Activated T-helper 17 cell treated with anti-CD3 and anti-CD28 coated beads, Interleukin-2, amount 50 U/mL, for 72 hours (primary cell): Measurements from ENCODE around the gene ESRRA. TPM values are rescaled to one million over a fixed set of nuclear protein-coding genes. Genes with fewer than 3 reads are reported as not detected.

Source experiments
- ATAC-seq: fragments of 150-1000 bp; cut with Tn5 transposase; replicated peaks from 2 replicates; pipeline ENCODE4 v1.10.0; 2021; ENCODE audit warnings: mild to moderate bottlenecking, moderate library complexity
- H3K27ac Mint-ChIP-seq: one replicate; pipeline ENCODE4 v1.8.0; 2022; ENCODE audit warnings: mixed read lengths
- H3K27me3 Mint-ChIP-seq: one replicate; pipeline ENCODE4 v1.8.0; 2022; ENCODE audit warnings: mixed read lengths
- H3K36me3 Mint-ChIP-seq: one replicate; pipeline ENCODE4 v1.8.0; 2022; ENCODE audit warnings: low read depth, mild to moderate bottlenecking, mixed read lengths
- H3K4me1 Mint-ChIP-seq: one replicate; pipeline ENCODE4 v1.8.0; 2022; ENCODE audit warnings: mixed read lengths
- H3K4me3 Mint-ChIP-seq: one replicate; pipeline ENCODE4 v1.8.0; 2022; ENCODE audit warnings: mild to moderate bottlenecking, mixed read lengths
- H3K9me3 Mint-ChIP-seq: one replicate; pipeline ENCODE4 v1.8.0; 2022; ENCODE audit warnings: mixed read lengths
- total RNA-seq, 2 donors: library from RNA; stranded (reverse); gene quantifications; one replicate each; pipeline ENCODE4 v1.2.3, GENCODE V29; 2022

ESRRA gene
- total RNA-seq, 2 donors from 2014 or later, result 31.2 to 55.7 TPM

GRCh38 chr11:64349404-64349803 is 44.1 kb downstream of the ESRRA start:
- H3K27ac Mint-ChIP-seq, result no peak overlapping the region

GRCh38 chr11:64351136-64351631 is 45.9 kb downstream of the ESRRA start:
- ATAC-seq, result peak; percentile 16
- no peaks in the 10 kb centered on the region for H3K4me1 Mint-ChIP-seq
- H3K27me3 Mint-ChIP-seq, result no peaks in the 10 kb centered on the region
- peaks cover 36% of the 10 kb centered on the region for H3K36me3 Mint-ChIP-seq
- H3K9me3 Mint-ChIP-seq, result no peaks in the 10 kb centered on the region
- no peak overlapping the region for H3K27ac Mint-ChIP-seq
- no peak overlapping the region for H3K4me3 Mint-ChIP-seq

More at GRCh38 chr11:64349404-64349803, 44.1 kb downstream of the ESRRA start:
- peaks cover 47% of the 10 kb centered on the region for H3K36me3 Mint-ChIP-seq
- no peaks in the 10 kb centered on the region for H3K27me3 Mint-ChIP-seq
- no peaks in the 10 kb centered on the region for H3K4me1 Mint-ChIP-seq
- ATAC-seq, result no peak
- no peaks in the 10 kb centered on the region for H3K9me3 Mint-ChIP-seq
- no peak overlapping the region for H3K4me3 Mint-ChIP-seq

- ATAC-seq, result no peak
- Mint-ChIP-seq H3K27me3 (no peaks in the 10 kb centered on the region), H3K9me3 (no peaks in the 10 kb centered on the region), H3K27ac (no peak overlapping the region), H3K4me1 (peaks cover 5% of the 10 kb centered on the region), H3K4me3 (no peak overlapping the region), H3K36me3 (peaks cover 31% of the 10 kb centered on the region)
Measured at GRCh38 chr11:64352099-64352994, 47.0 kb downstream of the ESRRA start.

GRCh38 chr11:64352995-64353714 is 47.8 kb downstream of the ESRRA start:
- no peak overlapping the region for H3K4me3 Mint-ChIP-seq
- H3K9me3 Mint-ChIP-seq, result no peaks in the 10 kb centered on the region
- H3K27me3 Mint-ChIP-seq, result no peaks in the 10 kb centered on the region
- H3K4me1 Mint-ChIP-seq, result peaks cover 12% of the 10 kb centered on the region
- no peak for ATAC-seq
- H3K27ac Mint-ChIP-seq, result no peak overlapping the region
- peaks cover 31% of the 10 kb centered on the region for H3K36me3 Mint-ChIP-seq

GRCh38 chr11:64353715-64354506 is 48.6 kb downstream of the ESRRA start:
- no peak overlapping the region for H3K4me3 Mint-ChIP-seq
- peaks cover 12% of the 10 kb centered on the region for H3K4me1 Mint-ChIP-seq

GRCh38 chr11:64355078-64355940 is 50.0 kb downstream of the ESRRA start:
- Mint-ChIP-seq H3K4me1 (peaks cover 22% of the 10 kb centered on the region), H3K4me3 (no peak overlapping the region), H3K9me3 (no peaks in the 10 kb centered on the region), H3K27me3 (no peaks in the 10 kb centered on the region), H3K36me3 (peaks cover 31% of the 10 kb centered on the region), H3K27ac (no peak overlapping the region)
- no peak for ATAC-seq

More at GRCh38 chr11:64353715-64354506, 48.6 kb downstream of the ESRRA start:
- Mint-ChIP-seq H3K27me3 (no peaks in the 10 kb centered on the region), H3K36me3 (peaks cover 29% of the 10 kb centered on the region), H3K27ac (no peak overlapping the region), H3K9me3 (no peaks in the 10 kb centered on the region)
- no peak for ATAC-seq

GRCh38 chr11:64356498-64357411 is 51.4 kb downstream of the ESRRA start:
- peak overlapping the region; percentile 49 for H3K4me3 Mint-ChIP-seq
- peaks cover 34% of the 10 kb centered on the region for H3K36me3 Mint-ChIP-seq
- ATAC-seq, result peak; percentile 17
- peaks cover 22% of the 10 kb centered on the region for H3K4me1 Mint-ChIP-seq
- H3K27ac Mint-ChIP-seq, result no peak overlapping the region
- H3K9me3 Mint-ChIP-seq, result no peaks in the 10 kb centered on the region
- H3K27me3 Mint-ChIP-seq, result no peaks in the 10 kb centered on the region

- Mint-ChIP-seq H3K27me3 (no peaks in the 10 kb centered on the region), H3K4me3 (peak overlapping the region; percentile 95), H3K4me1 (peaks cover 22% of the 10 kb centered on the region), H3K9me3 (no peaks in the 10 kb centered on the region), H3K36me3 (peaks cover 41% of the 10 kb centered on the region), H3K27ac (peak overlapping the region; percentile 88)
- ATAC-seq, result no peak
Measured at GRCh38 chr11:64357446-64357845, 52.1 kb downstream of the ESRRA start.

GRCh38 chr11:64357904-64358535 is 52.7 kb downstream of the ESRRA start:
- Mint-ChIP-seq H3K27ac (peak overlapping the region; percentile 88), H3K9me3 (no peaks in the 10 kb centered on the region), H3K4me3 (peak overlapping the region; percentile 95), H3K36me3 (peaks cover 46% of the 10 kb centered on the region), H3K4me1 (peaks cover 22% of the 10 kb centered on the region), H3K27me3 (no peaks in the 10 kb centered on the region)
- peak; percentile 83 for ATAC-seq

- peaks cover 22% of the 10 kb centered on the region for H3K4me1 Mint-ChIP-seq
- no peak for ATAC-seq
- H3K9me3 Mint-ChIP-seq, result no peaks in the 10 kb centered on the region
Measured at GRCh38 chr11:64358536-64358906, 53.2 kb downstream of the ESRRA start.

GRCh38 chr11:64358907-64359711 is 53.8 kb downstream of the ESRRA start, which contains the start of gene RPS6KA4:
Gene RPS6KA4, plus strand, starts transcription at chr11:64359162. Its CDS starts 74 bp downstream, at chr11:64359236.
- peaks cover 57% of the 10 kb centered on the region for H3K36me3 Mint-ChIP-seq
- no peaks in the 10 kb centered on the region for H3K27me3 Mint-ChIP-seq
- peaks cover 22% of the 10 kb centered on the region for H3K4me1 Mint-ChIP-seq
- peak; percentile 82 for ATAC-seq
- H3K9me3 Mint-ChIP-seq, result no peaks in the 10 kb centered on the region
- peak within 1 kb of the TSS; percentile 88 for H3K27ac Mint-ChIP-seq
- H3K4me3 Mint-ChIP-seq, result peak within 1 kb of the TSS; percentile 95

More at GRCh38 chr11:64358536-64358906, 53.2 kb downstream of the ESRRA start:
- Mint-ChIP-seq H3K27ac (peak overlapping the region; percentile 88), H3K27me3 (no peaks in the 10 kb centered on the region), H3K36me3 (peaks cover 51% of the 10 kb centered on the region), H3K4me3 (peak overlapping the region; percentile 95)
